Ammon's horn (tissue), 1 donor: ENCODE results near the gene FAM83E.
A peak's percentile ranks its signal among the peaks of the same experiment; 100 is the strongest.
"Not testable (repeated sequence)": the region's sequence is repeated elsewhere in the genome, so short reads cannot be mapped to it uniquely, and the experiment has no call there.

Source experiments
- DNase-seq: peaks from one replicate; pipeline ENCODE4 v3.0.0-alpha.2; 2016; ENCODE audit warnings: low spot score

Gene FAM83E

DNA sequence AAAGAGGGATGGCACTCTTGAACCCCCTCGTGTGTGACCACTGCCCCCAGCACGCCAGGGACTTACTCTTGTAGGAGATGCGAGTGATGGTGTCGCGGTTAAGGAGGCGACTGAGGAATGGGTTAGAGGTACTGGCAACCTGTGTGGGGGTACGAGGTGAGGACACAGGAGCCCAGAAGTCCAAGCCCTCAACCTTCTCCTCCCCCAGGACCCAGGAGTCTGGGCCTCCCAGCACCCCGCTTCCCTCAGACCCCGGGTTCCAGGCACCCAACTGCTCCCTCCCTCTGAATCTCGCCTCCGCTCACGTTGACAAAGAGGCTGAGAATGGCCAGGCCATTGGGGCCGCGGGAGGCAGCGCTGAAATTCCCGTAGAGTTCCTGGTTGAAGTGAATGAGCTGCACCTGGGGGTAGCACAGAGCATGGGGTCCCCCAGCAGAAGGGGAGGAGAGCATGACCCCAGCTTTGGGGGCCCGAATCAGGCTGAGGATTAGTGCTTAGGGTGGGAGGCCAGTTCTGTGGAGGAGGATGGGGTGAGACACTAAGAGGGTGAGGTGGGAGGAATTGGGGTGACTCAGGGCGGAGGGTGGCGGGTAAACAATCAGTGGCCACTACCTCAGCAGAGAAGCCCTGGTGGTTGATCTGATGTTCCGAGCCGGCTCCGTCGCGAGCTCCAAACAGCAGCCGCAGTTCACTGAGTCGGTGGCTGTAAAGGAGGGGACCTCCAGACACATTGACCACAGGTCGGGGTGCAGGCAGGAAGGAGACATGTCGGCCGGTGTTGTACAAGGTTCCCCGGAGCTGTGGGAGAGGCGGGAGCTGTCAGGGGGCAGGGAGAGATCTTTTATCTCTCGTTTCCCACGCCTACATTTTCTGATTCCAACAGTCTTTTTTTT lies 24.9 kb upstream of the FAM83E start:
- no peak for DNase-seq

GRCh38 chr19:48638831-48639381 lies 24.0 kb upstream of the FAM83E start:
- DNase-seq: no peak

- DNase-seq: peak; percentile 94
These were observed 23.3 kb upstream of the FAM83E start for GRCh38 chr19:48637948-48638830.

GRCh38 chr19:48637449-48637947 lies 22.6 kb upstream of the FAM83E start:
- peak; percentile 100 for DNase-seq

GRCh38 chr19:48636859-48637448 lies 22.1 kb upstream of the FAM83E start, which contains the start of gene DBP:
DBP (minus strand) TSS chr19:48637379; CDS start chr19:48636994, 385 bp downstream.
- DNase-seq: peak; percentile 65

GRCh38 chr19:48635966-48636858 lies 21.3 kb upstream of the FAM83E start:
- DNase-seq: no peak

DNA sequence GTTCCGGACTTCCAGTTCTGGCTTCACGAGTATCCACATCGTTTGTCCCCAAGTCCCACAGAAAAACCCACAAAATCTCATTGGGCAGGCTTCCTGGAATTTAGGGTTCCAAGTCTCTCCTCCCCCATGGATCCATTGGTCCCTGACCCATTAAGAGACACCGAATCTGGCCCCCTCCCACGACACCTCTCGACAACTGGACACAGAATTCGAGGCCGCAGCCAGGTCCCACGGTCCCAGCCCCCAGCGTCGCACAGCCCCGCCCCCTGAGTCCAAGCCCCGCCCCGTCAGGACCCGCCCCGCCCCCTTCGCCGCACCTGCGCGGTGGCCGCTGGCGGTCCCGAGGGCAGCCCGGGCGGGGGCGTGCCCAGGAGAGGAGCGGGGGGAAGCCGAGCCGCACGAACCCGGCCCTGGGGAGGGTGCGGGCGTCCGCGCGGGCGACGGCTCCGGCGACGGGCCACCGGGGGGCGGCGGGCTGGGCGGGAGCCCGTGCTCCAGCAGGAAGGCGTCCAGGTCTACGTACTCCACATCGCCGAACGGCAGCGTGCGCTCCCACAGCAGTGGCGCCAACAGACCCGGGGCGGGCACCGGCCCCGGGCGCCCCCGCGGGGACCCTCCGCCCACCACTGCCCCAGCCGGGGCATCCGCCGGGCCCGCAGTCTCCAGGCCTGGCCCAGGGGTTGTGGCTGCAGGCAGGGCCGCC lies 20.5 kb upstream of the FAM83E start:
- DNase-seq: peak; percentile 65

DNA sequence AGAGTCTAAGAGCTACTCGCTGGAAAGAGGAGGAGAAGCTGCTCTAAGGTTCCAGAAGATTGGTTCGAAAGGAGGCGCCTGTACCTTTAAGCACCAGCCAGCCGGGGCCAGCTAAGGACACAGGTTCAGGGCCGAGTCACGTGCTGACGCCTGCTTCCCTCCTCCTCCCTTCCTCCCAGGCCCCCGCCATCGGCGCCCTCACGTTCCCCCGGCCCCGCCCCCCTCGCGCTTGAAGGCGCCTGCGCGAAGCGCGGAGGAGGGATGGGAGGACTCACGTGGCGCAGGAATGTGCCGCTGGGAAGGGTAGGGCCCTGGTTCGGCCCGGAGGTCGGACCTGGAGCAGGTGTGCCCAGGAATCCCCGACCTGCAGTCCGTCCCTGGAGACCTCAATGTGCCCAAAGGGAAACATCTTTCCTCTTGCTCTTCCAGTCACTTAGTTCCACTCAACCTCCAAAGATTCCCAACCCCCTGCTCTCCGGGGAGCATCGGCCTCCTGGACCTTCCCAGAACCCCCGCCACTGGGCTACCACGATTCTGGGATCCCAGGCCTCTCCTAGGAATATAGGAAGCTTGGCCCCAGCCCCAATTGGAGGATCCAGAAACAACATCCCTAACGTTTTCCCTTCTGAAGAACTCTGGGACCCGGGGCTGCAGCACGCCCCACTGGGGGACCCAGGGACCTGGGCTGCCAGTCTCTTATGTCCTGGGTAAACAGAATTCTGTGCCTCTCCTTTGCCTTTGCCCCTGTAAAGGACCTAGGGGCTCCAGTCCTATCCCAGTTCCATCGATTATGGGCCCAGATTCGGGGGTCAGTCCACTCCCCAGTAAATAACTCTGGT lies 19.8 kb upstream of the FAM83E start:
- peak; percentile 97 for DNase-seq

DNA sequence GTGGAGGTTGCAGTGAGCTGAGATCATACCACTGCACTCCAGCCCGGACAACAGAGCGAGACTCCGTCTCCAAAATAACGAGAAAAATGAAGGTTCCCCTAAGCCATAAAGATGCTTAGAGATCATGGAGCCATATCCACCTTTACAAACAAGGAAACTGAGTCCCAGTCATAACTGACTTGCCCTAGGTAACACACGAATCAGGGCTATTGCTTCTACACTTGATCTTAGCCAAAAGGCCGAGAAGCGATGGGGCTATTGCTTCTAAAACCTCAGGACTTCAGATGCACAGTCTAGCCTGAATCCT lies 19.1 kb upstream of the FAM83E start:
- DNase-seq: no peak

- DNase-seq: no peak
These were observed 18.5 kb upstream of the FAM83E start for GRCh38 chr19:48633148-48634035.

GRCh38 chr19:48632692-48633147 lies 17.8 kb upstream of the FAM83E start:
- no peak for DNase-seq

- not testable (repeated sequence) for DNase-seq
These were observed 17.4 kb upstream of the FAM83E start for GRCh38 chr19:48632286-48632685.

DNA sequence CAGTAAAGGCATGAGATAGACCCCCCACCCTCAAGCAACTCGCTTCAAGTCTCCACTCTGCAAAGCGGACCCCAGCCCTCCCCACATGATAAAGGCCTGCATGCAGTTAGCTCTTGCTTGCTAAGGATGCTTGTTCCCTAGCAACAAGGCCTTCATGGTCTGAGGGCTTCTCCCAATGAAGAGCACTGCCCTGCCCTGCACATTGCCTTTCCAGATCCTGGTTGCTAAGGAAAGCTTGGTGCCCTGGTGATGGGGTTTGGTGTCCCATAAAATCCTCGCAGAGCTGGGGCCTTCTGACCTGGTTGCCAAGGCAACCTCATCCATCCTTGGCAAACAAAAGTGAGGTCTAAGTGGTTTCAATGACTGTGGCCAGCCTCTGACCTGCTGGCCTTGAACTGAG lies 16.3 kb upstream of the FAM83E start:
- no peak for DNase-seq

- DNase-seq: no peak
These were observed 15.6 kb upstream of the FAM83E start for GRCh38 chr19:48630296-48631063.

DNA sequence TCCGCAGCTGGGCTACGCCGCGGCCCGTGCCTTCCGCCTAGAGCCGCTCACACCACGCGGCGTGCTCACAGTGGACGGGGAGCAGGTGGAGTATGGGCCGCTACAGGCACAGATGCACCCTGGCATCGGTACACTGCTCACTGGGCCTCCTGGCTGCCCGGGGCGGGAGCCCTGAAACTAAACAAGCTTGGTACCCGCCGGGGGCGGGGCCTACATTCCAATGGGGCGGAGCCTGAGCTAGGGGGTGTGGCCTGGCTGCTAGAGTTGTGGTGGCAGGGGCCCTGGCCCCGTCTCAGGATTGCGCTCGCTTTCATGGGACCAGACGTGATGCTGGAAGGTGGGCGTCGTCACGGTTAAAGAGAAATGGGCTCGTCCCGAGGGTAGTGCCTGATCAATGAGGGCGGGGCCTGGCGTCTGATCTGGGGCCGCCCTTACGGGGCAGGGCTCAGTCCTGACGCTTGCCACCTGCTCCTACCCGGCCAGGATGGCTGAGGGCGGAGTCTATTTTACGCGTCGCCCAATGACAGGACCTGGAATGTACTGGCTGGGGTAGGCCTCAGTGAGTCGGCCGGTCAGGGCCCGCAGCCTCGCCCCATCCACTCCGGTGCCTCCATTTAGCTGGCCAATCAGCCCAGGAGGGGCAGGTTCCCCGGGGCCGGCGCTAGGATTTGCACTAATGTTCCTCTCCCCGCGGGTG lies 14.9 kb upstream of the FAM83E start:
- DNase-seq: no peak

- DNase-seq: no peak
These were observed 14.4 kb upstream of the FAM83E start for GRCh38 chr19:48629297-48629598.
